Fibroblast of skin of abdomen (primary cell): Measurements from ENCODE around the gene PRTG.
"Not testable (repeated sequence)": the region's sequence is repeated elsewhere in the genome, so short reads cannot be mapped to it uniquely, and the experiment has no call there.

ENCODE experiments used
- DNase-seq: peaks from one replicate; pipeline ENCODE4 v3.0.0-alpha.2; 2013

Gene PRTG

GRCh38 chr15:55694652-55695150 lies 48.3 kb downstream of the PRTG start:
- no peak for DNase-seq

- not testable (repeated sequence) for DNase-seq
These were observed 49.8 kb downstream of the PRTG start for GRCh38 chr15:55693116-55693515.

GRCh38 chr15:55687792-55688191 lies 55.2 kb downstream of the PRTG start:
- no peak for DNase-seq

GRCh38 chr15:55685286-55685685 lies 57.7 kb downstream of the PRTG start:
- DNase-seq: peak; percentile 49

GRCh38 chr15:55683376-55683775 lies 59.6 kb downstream of the PRTG start:
- DNase-seq: peak; percentile 15

GRCh38 chr15:55681631-55682030 lies 61.3 kb downstream of the PRTG start:
- DNase-seq: no peak

GRCh38 chr15:55676507-55676906 lies 66.4 kb downstream of the PRTG start:
- DNase-seq: no peak

GRCh38 chr15:55673287-55673686 lies 69.7 kb downstream of the PRTG start:
- DNase-seq: no peak

- DNase-seq: no peak
These were observed 73.7 kb downstream of the PRTG start for GRCh38 chr15:55669270-55669669.

GRCh38 chr15:55665605-55666227 lies 77.2 kb downstream of the PRTG start:
- no peak for DNase-seq

GRCh38 chr15:55661428-55661827 lies 81.5 kb downstream of the PRTG start:
- peak; percentile 6 for DNase-seq

GRCh38 chr15:55660153-55660552 lies 82.8 kb downstream of the PRTG start:
- DNase-seq: no peak

GRCh38 chr15:55659481-55659880 lies 83.5 kb downstream of the PRTG start:
- no peak for DNase-seq

GRCh38 chr15:55658886-55659285 lies 84.1 kb downstream of the PRTG start:
- no peak for DNase-seq

GRCh38 chr15:55654561-55655031 lies 88.4 kb downstream of the PRTG start:
- DNase-seq: peak; percentile 17

- no peak for DNase-seq
These were observed 90.0 kb downstream of the PRTG start for GRCh38 chr15:55652909-55653495.

GRCh38 chr15:55652359-55652758 lies 90.6 kb downstream of the PRTG start:
- DNase-seq: no peak

- DNase-seq: peak; percentile 77
These were observed 93.9 kb downstream of the PRTG start for GRCh38 chr15:55649058-55649423.

GRCh38 chr15:55638764-55639163 lies 104.2 kb downstream of the PRTG start:
- DNase-seq: no peak

GRCh38 chr15:55637086-55637485 lies 105.9 kb downstream of the PRTG start:
- no peak for DNase-seq

- DNase-seq: no peak
These were observed 109.2 kb downstream of the PRTG start for GRCh38 chr15:55633731-55634130.

- no peak for DNase-seq
These were observed 110.5 kb downstream of the PRTG start for GRCh38 chr15:55632434-55632833.

GRCh38 chr15:55630858-55631257 lies 112.1 kb downstream of the PRTG start:
- DNase-seq: no peak

GRCh38 chr15:55628369-55628730 lies 114.6 kb downstream of the PRTG start:
- DNase-seq: peak; percentile 41
